Glutamatergic neuron (in vitro differentiated cells): ENCODE data around the gene SLC22A3. TPM values are rescaled to one million over a fixed set of nuclear protein-coding genes. Genes with fewer than 3 reads are reported as not detected.
A peak's percentile ranks its signal among the peaks of the same experiment; 100 is the strongest.

Source experiments
- DNase-seq: peaks from one replicate; pipeline ENCODE4 v3.0.0; 2022
- H3K27ac Mint-ChIP-seq: one replicate; pipeline ENCODE4 v1.8.0; 2020; ENCODE audit warnings: mild to moderate bottlenecking, mixed read lengths, inconsistent platforms; ENCODE audit not compliant: unreplicated experiment
- H3K27me3 Mint-ChIP-seq: one replicate; pipeline ENCODE4 v1.8.0; 2020; ENCODE audit warnings: mild to moderate bottlenecking, moderate library complexity, mixed read lengths, inconsistent platforms; ENCODE audit not compliant: unreplicated experiment
- H3K36me3 Mint-ChIP-seq: one replicate; pipeline ENCODE4 v1.8.0; 2020; ENCODE audit warnings: mild to moderate bottlenecking, mixed read lengths, inconsistent platforms; ENCODE audit not compliant: unreplicated experiment
- H3K4me1 Mint-ChIP-seq: one replicate; pipeline ENCODE4 v1.8.0; 2020; ENCODE audit warnings: mild to moderate bottlenecking, low read depth, mixed read lengths, inconsistent platforms; ENCODE audit not compliant: unreplicated experiment
- H3K4me3 Mint-ChIP-seq: one replicate; pipeline ENCODE4 v1.8.0; 2020; ENCODE audit warnings: mild to moderate bottlenecking, mixed read lengths, inconsistent platforms; ENCODE audit not compliant: unreplicated experiment
- H3K9me3 Mint-ChIP-seq: one replicate; pipeline ENCODE4 v1.8.0; 2020; ENCODE audit warnings: mild to moderate bottlenecking, moderate library complexity, mixed read lengths, inconsistent platforms; ENCODE audit not compliant: unreplicated experiment
- CTCF ChIP-seq: fragments of 200-600 bp; sonication (generic); IDR thresholded peaks from one replicate; pipeline ENCODE4 v1.5.0; 2021; ENCODE audit not compliant: partially characterized antibody, unreplicated experiment
- total RNA-seq: library from RNA; stranded (reverse); fragmentation: NEBNext Ultra II Directional; extraction: Animal tissue kit (Norgen Biotek cat#: 25700); gene quantifications from one replicate; pipeline ENCODE4 v1.2.1, GENCODE V29; 2021; ENCODE audit not compliant: unreplicated experiment

SLC22A3 gene
- total RNA-seq, 1 donor from 2014 or later = not detected

GRCh38 chr6:160455081-160455480, 106.9 kb downstream of the SLC22A3 start:
- H3K36me3 Mint-ChIP-seq = peaks cover 4% of the 10 kb centered on the region
- DNase-seq = no peak
- peaks cover 14% of the 10 kb centered on the region for H3K4me1 Mint-ChIP-seq
- TF ChIP-seq CTCF = no peak
- H3K4me3 Mint-ChIP-seq = no peak overlapping the region
- H3K27ac Mint-ChIP-seq = no peak overlapping the region
- H3K27me3 Mint-ChIP-seq = no peaks in the 10 kb centered on the region
- H3K9me3 Mint-ChIP-seq = no peaks in the 10 kb centered on the region

GRCh38 chr6:160455541-160456213, 107.5 kb downstream of the SLC22A3 start:
- no peaks in the 10 kb centered on the region for H3K27me3 Mint-ChIP-seq
- no peak overlapping the region for H3K4me3 Mint-ChIP-seq
- peak; percentile 78 for DNase-seq
- peak; percentile 95 for TF ChIP-seq CTCF
- H3K4me1 Mint-ChIP-seq = peaks cover 14% of the 10 kb centered on the region
- no peaks in the 10 kb centered on the region for H3K9me3 Mint-ChIP-seq
- no peak overlapping the region for H3K27ac Mint-ChIP-seq
- peaks cover 3% of the 10 kb centered on the region for H3K36me3 Mint-ChIP-seq

GRCh38 chr6:160456214-160456546, 108.0 kb downstream of the SLC22A3 start:
- Mint-ChIP-seq H3K4me3 (no peak overlapping the region), H3K27me3 (no peaks in the 10 kb centered on the region), H3K27ac (no peak overlapping the region), H3K9me3 (no peaks in the 10 kb centered on the region), H3K36me3 (no peaks in the 10 kb centered on the region), H3K4me1 (peaks cover 14% of the 10 kb centered on the region)
- no peak for DNase-seq
- TF ChIP-seq CTCF = peak; percentile 43

- Mint-ChIP-seq H3K27ac (no peak overlapping the region), H3K4me3 (no peak overlapping the region), H3K36me3 (no peaks in the 10 kb centered on the region), H3K4me1 (peaks cover 10% of the 10 kb centered on the region), H3K27me3 (peaks cover 4% of the 10 kb centered on the region), H3K9me3 (no peaks in the 10 kb centered on the region)
- DNase-seq = no peak
- no peak for TF ChIP-seq CTCF
Measured at GRCh38 chr6:160457823-160458222, 109.6 kb downstream of the SLC22A3 start.

GRCh38 chr6:160461641-160462040, 113.5 kb downstream of the SLC22A3 start:
- TF ChIP-seq CTCF = no peak
- Mint-ChIP-seq H3K27ac (peak overlapping the region; percentile 28), H3K4me1 (peaks cover 1% of the 10 kb centered on the region), H3K27me3 (peaks cover 5% of the 10 kb centered on the region), H3K9me3 (no peaks in the 10 kb centered on the region), H3K36me3 (peaks cover 6% of the 10 kb centered on the region), H3K4me3 (no peak overlapping the region)
- DNase-seq = no peak
